K562 (cell line): ENCODE measurements around the gene ICAM1. TPM values are rescaled to one million over a fixed set of nuclear protein-coding genes. Genes with fewer than 3 reads are reported as not detected.
A peak's percentile ranks its signal among the peaks of the same experiment; 100 is the strongest.

Experiments
- CTBP1 ChIP-seq: fragments of 450-650 bp; IDR thresholded peaks from 2 replicates; pipeline ENCODE4 v1.6.1; 2016; ENCODE audit warnings: borderline replicate concordance
- E2F3 ChIP-seq: fragments of 250-450 bp; sonication (Bioruptor Pico); IDR thresholded peaks from 2 replicates; pipeline ENCODE4 v1.4.0; 2020; ENCODE audit warnings: mild to moderate bottlenecking
- EGR1 ChIP-seq: fragments of 450-650 bp; conservative IDR thresholded peaks from 2 replicates; pipeline ENCODE4 v1.6.1; 2017; ENCODE audit warnings: mild to moderate bottlenecking
- GTF2A2 ChIP-seq: IDR thresholded peaks from 2 replicates; pipeline ENCODE4 v1.6.1; 2016; ENCODE audit warnings: mild to moderate bottlenecking, missing genetic modification characterization, missing compliant biosample characterization
- MCM5 ChIP-seq: fragments of 450-650 bp; IDR thresholded peaks from 2 replicates; pipeline ENCODE4 v1.6.1; 2016; ENCODE audit warnings: low read depth
- NR3C1 ChIP-seq: sonication (generic); formaldehyde crosslinking; IDR thresholded peaks from 2 replicates; pipeline ENCODE4 v1.8.1; 2022; ENCODE audit warnings: missing genetic modification reagents
- SIN3B ChIP-seq: fragments of 450-650 bp; IDR thresholded peaks from 2 replicates; pipeline ENCODE4 v1.6.1; 2017; ENCODE audit warnings: low read depth, mild to moderate bottlenecking, moderate library complexity
- STAT6 ChIP-seq: sonication (generic); formaldehyde crosslinking; IDR thresholded peaks from 2 replicates; pipeline ENCODE4 v1.8.1; 2023; ENCODE audit warnings: mild to moderate bottlenecking, missing genetic modification reagents
- ZBTB12 ChIP-seq: fragments of 250-450 bp; sonication (Bioruptor Pico); IDR thresholded peaks from 2 replicates; pipeline ENCODE4 v1.4.0; 2020
- ZFPM2 ChIP-seq: fragments of 250-450 bp; sonication (Bioruptor Pico); IDR thresholded peaks from 2 replicates; pipeline ENCODE4 v1.5.1; 2022; ENCODE audit warnings: mild to moderate bottlenecking
- polyA plus RNA-seq, 8 experiments: library from polyadenylated mRNA; depleted of rRNA in 4 of 8; stranded (reverse) in 5 of 8; unstranded in 3 of 8; fragments of >200 nt; fragmentation: Nextera tagmentation in 2 of 8; fragmentation: Illumina TruSeq in 1 of 8; extraction: Ambion mirVana in 2 of 8; extraction: Trizol in 1 of 8; gene quantifications; 2 replicates each; pipeline versions ENCODE4 v1.2.1 to v1.2.3, GENCODE V29; 2011 to 2014; ENCODE audit warnings: inconsistent platforms in 1 of 8, missing spikeins in 1 of 8
- total RNA-seq, 7 experiments: library from RNA; depleted of rRNA in 6 of 7; stranded (reverse); fragments of >200 nt in 6 of 7; fragmentation: Illumina TruSeq in 2 of 7; extraction: Trizol in 2 of 7; gene quantifications; 2 replicates each; pipeline versions ENCODE4 v1.2.1 to v1.2.3, GENCODE V29; 2011 to 2021; ENCODE audit warnings: low replicate concordance in 1 of 7
- TF ChIP-seq, protein P1 (sequence below), 2 experiments: fragments of 150-350 bp in 1 of 2; IDR thresholded peaks; 2 replicates each; pipeline ENCODE4 v1.6.1; 2012 to 2016; ENCODE audit warnings: low read depth in 2 of 2, low read length in 2 of 2, mild to moderate bottlenecking in 1 of 2, moderate library complexity in 1 of 2
- TF ChIP-seq, protein P2 (sequence below): fragments of 250-450 bp; sonication (Bioruptor Pico); IDR thresholded peaks from 2 replicates; pipeline ENCODE4 v1.5.0; 2021; ENCODE audit warnings: mild to moderate bottlenecking, borderline replicate concordance

ICAM1 gene
- total and polyA plus RNA-seq, 9 of the 15 experiments (the other 6 are each of a cell fraction or from before 2014, with no cell fraction given), result 2.3 to 24.4 (median 13.4) TPM

GRCh38 chr19:10289167-10289835 is 18.4 kb downstream of the ICAM1 start (continued):
- TF ChIP-seq, protein P1, sequence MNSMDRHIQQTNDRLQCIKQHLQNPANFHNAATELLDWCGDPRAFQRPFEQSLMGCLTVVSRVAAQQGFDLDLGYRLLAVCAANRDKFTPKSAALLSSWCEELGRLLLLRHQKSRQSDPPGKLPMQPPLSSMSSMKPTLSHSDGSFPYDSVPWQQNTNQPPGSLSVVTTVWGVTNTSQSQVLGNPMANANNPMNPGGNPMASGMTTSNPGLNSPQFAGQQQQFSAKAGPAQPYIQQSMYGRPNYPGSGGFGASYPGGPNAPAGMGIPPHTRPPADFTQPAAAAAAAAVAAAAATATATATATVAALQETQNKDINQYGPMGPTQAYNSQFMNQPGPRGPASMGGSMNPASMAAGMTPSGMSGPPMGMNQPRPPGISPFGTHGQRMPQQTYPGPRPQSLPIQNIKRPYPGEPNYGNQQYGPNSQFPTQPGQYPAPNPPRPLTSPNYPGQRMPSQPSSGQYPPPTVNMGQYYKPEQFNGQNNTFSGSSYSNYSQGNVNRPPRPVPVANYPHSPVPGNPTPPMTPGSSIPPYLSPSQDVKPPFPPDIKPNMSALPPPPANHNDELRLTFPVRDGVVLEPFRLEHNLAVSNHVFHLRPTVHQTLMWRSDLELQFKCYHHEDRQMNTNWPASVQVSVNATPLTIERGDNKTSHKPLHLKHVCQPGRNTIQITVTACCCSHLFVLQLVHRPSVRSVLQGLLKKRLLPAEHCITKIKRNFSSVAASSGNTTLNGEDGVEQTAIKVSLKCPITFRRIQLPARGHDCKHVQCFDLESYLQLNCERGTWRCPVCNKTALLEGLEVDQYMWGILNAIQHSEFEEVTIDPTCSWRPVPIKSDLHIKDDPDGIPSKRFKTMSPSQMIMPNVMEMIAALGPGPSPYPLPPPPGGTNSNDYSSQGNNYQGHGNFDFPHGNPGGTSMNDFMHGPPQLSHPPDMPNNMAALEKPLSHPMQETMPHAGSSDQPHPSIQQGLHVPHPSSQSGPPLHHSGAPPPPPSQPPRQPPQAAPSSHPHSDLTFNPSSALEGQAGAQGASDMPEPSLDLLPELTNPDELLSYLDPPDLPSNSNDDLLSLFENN (IDR thresholded peaks at IDR 0.05; ENCODE audit: low read depth in 2 of 2, low read length in 2 of 2), result no peak
- no peak for TF ChIP-seq E2F3 (CRISPR knock-in tag)
- TF ChIP-seq STAT6 (CRISPR knock-in tag), result no peak
- TF ChIP-seq, protein P2, sequence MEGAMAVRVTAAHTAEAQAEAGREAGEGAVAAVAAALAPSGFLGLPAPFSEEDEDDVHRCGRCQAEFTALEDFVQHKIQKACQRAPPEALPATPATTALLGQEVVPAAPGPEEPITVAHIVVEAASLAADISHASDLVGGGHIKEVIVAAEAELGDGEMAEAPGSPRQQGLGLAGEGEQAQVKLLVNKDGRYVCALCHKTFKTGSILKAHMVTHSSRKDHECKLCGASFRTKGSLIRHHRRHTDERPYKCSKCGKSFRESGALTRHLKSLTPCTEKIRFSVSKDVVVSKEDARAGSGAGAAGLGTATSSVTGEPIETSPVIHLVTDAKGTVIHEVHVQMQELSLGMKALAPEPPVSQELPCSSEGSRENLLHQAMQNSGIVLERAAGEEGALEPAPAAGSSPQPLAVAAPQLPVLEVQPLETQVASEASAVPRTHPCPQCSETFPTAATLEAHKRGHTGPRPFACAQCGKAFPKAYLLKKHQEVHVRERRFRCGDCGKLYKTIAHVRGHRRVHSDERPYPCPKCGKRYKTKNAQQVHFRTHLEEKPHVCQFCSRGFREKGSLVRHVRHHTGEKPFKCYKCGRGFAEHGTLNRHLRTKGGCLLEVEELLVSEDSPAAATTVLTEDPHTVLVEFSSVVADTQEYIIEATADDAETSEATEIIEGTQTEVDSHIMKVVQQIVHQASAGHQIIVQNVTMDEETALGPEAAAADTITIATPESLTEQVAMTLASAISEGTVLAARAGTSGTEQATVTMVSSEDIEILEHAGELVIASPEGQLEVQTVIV (CRISPR knock-in tag), result no peak
- TF ChIP-seq EGR1, result peak; percentile 2; the same call in 1 of the 2 replicates
- no peak for TF ChIP-seq NR3C1
- no peak for TF ChIP-seq CTBP1
- TF ChIP-seq ZBTB12, result 0 out of 2 replicates have a peak, but pooled peaks have one; percentile 35
- TF ChIP-seq SIN3B, result no peak; the same call in 1 of the 2 replicates
- TF ChIP-seq ZFPM2 (CRISPR knock-in tag), result no peak
- TF ChIP-seq GTF2A2, result no peak
- TF ChIP-seq MCM5, result no peak
